ENCODE data around the gene KIF23. TPM values are rescaled to one million over a fixed set of nuclear protein-coding genes. Genes with fewer than 3 reads are reported as not detected.
A peak's percentile ranks its signal among the peaks of the same experiment; 100 is the strongest.
"Not testable (repeated sequence)": the region's sequence is repeated elsewhere in the genome, so short reads cannot be mapped to it uniquely, and the experiment has no call there.

The KIF23 gene
- polyA plus RNA-seq, 2 donors: 4.7 to 8.1 TPM

DNA sequence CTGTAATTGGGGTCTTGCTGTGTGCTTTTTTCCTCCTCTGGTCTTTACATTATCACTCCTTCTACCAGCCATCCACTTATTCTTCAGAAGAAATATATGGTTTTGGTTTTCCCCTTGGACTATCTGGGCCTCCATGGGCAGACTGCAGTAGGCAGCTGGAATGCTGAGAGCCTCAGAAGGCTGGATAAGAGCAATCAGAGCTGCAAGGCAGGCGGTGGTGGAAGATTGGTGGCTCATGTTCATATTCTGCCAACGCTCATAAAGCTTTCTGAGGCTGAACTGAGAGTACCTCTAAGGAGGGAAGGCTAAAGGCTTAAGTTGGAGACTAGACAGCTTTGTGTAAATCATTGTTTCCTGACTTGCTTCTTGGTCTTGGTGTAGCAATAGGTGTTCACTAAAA, 32.8 kb downstream of the KIF23 start:
- Histone ChIP-seq H3K4me1 (ENCODE audit: control insufficient read depth in 2 of 2, insufficient read depth in 2 of 2, low read length in 1 of 2) (peaks cover 0 to 2% of the 10 kb centered on the region in 2 donors), H3K27ac (ENCODE audit: low read depth in 2 of 2, low read length in 1 of 2) (no peak overlapping the region), H3K36me3 (ENCODE audit: control insufficient read depth in 2 of 2, insufficient read depth in 2 of 2, low read length in 1 of 2) (no peaks in the 10 kb centered on the region), H3K27me3 (ENCODE audit: control insufficient read depth in 1 of 2, insufficient read depth in 2 of 2, low read length in 2 of 2) (no peaks in the 10 kb centered on the region), H3K9me3 (ENCODE audit: control insufficient read depth in 2 of 2, insufficient read depth in 1 of 2, low read depth in 1 of 2, low read length in 1 of 2) (no peaks in the 10 kb centered on the region), H3K4me3 (ENCODE audit: low read depth in 1 of 2, low read length in 2 of 2) (no peak overlapping the region)
- 93 to 98% methylated on average over 2 of the region's 2 CpGs for WGBS, 2 donors

- WGBS, 2 donors: 95 to 96% methylated on average over 4 of the region's 4 CpGs
- H3K4me3 ChIP-seq (ENCODE audit: low read depth in 1 of 2, low read length in 2 of 2); H3K27ac ChIP-seq (ENCODE audit: low read depth in 2 of 2, low read length in 1 of 2); H3K4me1 ChIP-seq (ENCODE audit: control insufficient read depth in 2 of 2, insufficient read depth in 2 of 2, low read length in 1 of 2); H3K9me3 ChIP-seq (ENCODE audit: control insufficient read depth in 2 of 2, insufficient read depth in 1 of 2, low read depth in 1 of 2, low read length in 1 of 2); H3K36me3 ChIP-seq (ENCODE audit: control insufficient read depth in 2 of 2, insufficient read depth in 2 of 2, low read length in 1 of 2); H3K27me3 ChIP-seq (ENCODE audit: control insufficient read depth in 1 of 2, insufficient read depth in 2 of 2, low read length in 2 of 2): not testable (repeated sequence)
These were observed 36.1 kb downstream of the KIF23 start for GRCh38 chr15:69450221-69450620.

- no peak overlapping the region for H3K27ac ChIP-seq (ENCODE audit: low read depth in 2 of 2, low read length in 1 of 2)
- peaks cover 5 to 6% of the 10 kb centered on the region in 2 donors for H3K4me1 ChIP-seq (ENCODE audit: control insufficient read depth in 2 of 2, insufficient read depth in 2 of 2, low read length in 1 of 2)
- H3K27me3 ChIP-seq (ENCODE audit: control insufficient read depth in 1 of 2, insufficient read depth in 2 of 2, low read length in 2 of 2): no peaks in the 10 kb centered on the region
- 85 to 88% methylated on average over 12 of the region's 12 CpGs for WGBS, 2 donors
- H3K36me3 ChIP-seq (ENCODE audit: control insufficient read depth in 2 of 2, insufficient read depth in 2 of 2, low read length in 1 of 2): peaks cover 0 to 5% of the 10 kb centered on the region in 2 donors
- H3K4me3 ChIP-seq (ENCODE audit: low read depth in 1 of 2, low read length in 2 of 2): no peak overlapping the region
- no peaks in the 10 kb centered on the region for H3K9me3 ChIP-seq (ENCODE audit: control insufficient read depth in 2 of 2, insufficient read depth in 1 of 2, low read depth in 1 of 2, low read length in 1 of 2)
These were observed 37.0 kb downstream of the KIF23 start for GRCh38 chr15:69450968-69451695.

- Histone ChIP-seq H3K4me1 (ENCODE audit: control insufficient read depth in 2 of 2, insufficient read depth in 2 of 2, low read length in 1 of 2) (peaks cover 5 to 6% of the 10 kb centered on the region in 2 donors), H3K36me3 (ENCODE audit: control insufficient read depth in 2 of 2, insufficient read depth in 2 of 2, low read length in 1 of 2) (peaks cover 0 to 11% of the 10 kb centered on the region in 2 donors), H3K27me3 (ENCODE audit: control insufficient read depth in 1 of 2, insufficient read depth in 2 of 2, low read length in 2 of 2) (no peaks in the 10 kb centered on the region), H3K27ac (ENCODE audit: low read depth in 2 of 2, low read length in 1 of 2) (peak overlapping the region; percentile 91 to 95), H3K4me3 (ENCODE audit: low read depth in 1 of 2, low read length in 2 of 2) (peak overlapping the region; percentile 65 to 94), H3K9me3 (ENCODE audit: control insufficient read depth in 2 of 2, insufficient read depth in 1 of 2, low read depth in 1 of 2, low read length in 1 of 2) (no peaks in the 10 kb centered on the region)
- WGBS, 2 donors: 15 to 18% methylated on average over 32 of the region's 32 CpGs
These were observed 38.0 kb downstream of the KIF23 start for GRCh38 chr15:69451951-69452691.

- Histone ChIP-seq H3K4me1 (ENCODE audit: control insufficient read depth in 2 of 2, insufficient read depth in 2 of 2, low read length in 1 of 2) (peaks cover 5 to 6% of the 10 kb centered on the region in 2 donors), H3K27ac (ENCODE audit: low read depth in 2 of 2, low read length in 1 of 2) (peak within 1 kb of the TSS; percentile 91 to 95), H3K9me3 (ENCODE audit: control insufficient read depth in 2 of 2, insufficient read depth in 1 of 2, low read depth in 1 of 2, low read length in 1 of 2) (no peaks in the 10 kb centered on the region), H3K36me3 (ENCODE audit: control insufficient read depth in 2 of 2, insufficient read depth in 2 of 2, low read length in 1 of 2) (peaks cover 0 to 15% of the 10 kb centered on the region in 2 donors), H3K27me3 (ENCODE audit: control insufficient read depth in 1 of 2, insufficient read depth in 2 of 2, low read length in 2 of 2) (no peaks in the 10 kb centered on the region), H3K4me3 (ENCODE audit: low read depth in 1 of 2, low read length in 2 of 2) (peak within 1 kb of the TSS; percentile 65 to 94)
- WGBS, 2 donors: 0% methylated on average over 70 to 77 of the region's 77 CpGs
These were observed 38.8 kb downstream of the KIF23 start, which contains the start of gene RPLP1 for GRCh38 chr15:69452692-69453521. Gene RPLP1 (plus strand): TSS chr15:69452818. CDS start chr15:69452949, 131 bp downstream.

GRCh38 chr15:69454953-69455352, 40.8 kb downstream of the KIF23 start:
- H3K27ac ChIP-seq (ENCODE audit: low read depth in 2 of 2, low read length in 1 of 2): no peak overlapping the region
- 27 to 38% methylated on average over 5 of the region's 5 CpGs for WGBS, 2 donors
- H3K4me1 ChIP-seq (ENCODE audit: control insufficient read depth in 2 of 2, insufficient read depth in 2 of 2, low read length in 1 of 2): peaks cover 5 to 6% of the 10 kb centered on the region in 2 donors
- no peaks in the 10 kb centered on the region for H3K9me3 ChIP-seq (ENCODE audit: control insufficient read depth in 2 of 2, insufficient read depth in 1 of 2, low read depth in 1 of 2, low read length in 1 of 2)
- H3K4me3 ChIP-seq (ENCODE audit: low read depth in 1 of 2, low read length in 2 of 2): peak overlapping the region in 1 of 2 donors; percentile 65
- no peaks in the 10 kb centered on the region for H3K27me3 ChIP-seq (ENCODE audit: control insufficient read depth in 1 of 2, insufficient read depth in 2 of 2, low read length in 2 of 2)
- peaks cover 0 to 15% of the 10 kb centered on the region in 2 donors for H3K36me3 ChIP-seq (ENCODE audit: control insufficient read depth in 2 of 2, insufficient read depth in 2 of 2, low read length in 1 of 2)

DNA sequence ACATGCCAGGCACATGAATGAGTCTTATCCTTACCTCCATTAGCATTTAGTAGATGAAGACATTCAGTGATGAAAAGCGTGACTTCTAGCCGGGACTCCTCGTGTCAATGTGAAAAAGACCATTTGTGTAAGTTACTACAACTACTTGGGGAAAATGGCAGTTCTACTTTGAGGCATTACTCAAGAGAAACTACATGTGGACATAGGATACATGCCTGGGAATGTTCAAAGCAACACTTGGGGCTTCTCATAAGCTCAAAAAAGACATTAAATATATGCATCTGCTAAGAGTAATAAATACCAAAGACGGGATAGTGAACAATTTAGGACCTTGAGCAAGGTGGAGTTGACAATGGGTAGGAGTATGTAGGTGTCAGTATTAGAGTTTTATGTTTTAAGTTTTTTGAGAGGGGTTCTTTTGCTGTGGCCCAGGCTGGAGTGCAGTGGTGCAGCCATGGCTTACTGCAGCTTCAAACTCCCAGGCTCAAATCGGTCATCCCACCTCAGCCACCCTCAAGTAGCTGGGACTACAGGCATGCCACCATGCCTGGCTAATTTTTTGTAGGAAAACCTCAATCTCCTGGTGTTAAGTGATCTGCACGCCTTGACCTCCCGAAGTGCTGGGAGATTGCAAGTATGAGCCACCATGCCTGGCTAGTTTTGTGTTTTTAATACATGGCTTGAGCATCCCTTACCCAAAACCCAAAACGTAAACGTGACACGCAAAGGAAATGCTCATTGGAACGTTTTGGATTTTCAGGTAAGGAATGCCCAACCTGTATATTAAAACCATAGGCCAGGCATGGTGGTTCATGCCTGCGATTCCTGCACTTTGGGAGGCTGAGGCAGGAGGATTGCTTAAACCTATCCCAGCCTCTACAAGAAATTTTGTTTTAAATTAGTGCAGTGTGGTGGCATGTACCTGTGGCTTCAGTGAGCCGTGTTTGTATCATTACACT, 42.3 kb downstream of the KIF23 start:
- no peak overlapping the region for H3K27ac ChIP-seq (ENCODE audit: low read depth in 2 of 2, low read length in 1 of 2)
- 87 to 88% methylated on average over 13 of the region's 13 CpGs for WGBS, 2 donors
- peaks cover 0 to 15% of the 10 kb centered on the region in 2 donors for H3K36me3 ChIP-seq (ENCODE audit: control insufficient read depth in 2 of 2, insufficient read depth in 2 of 2, low read length in 1 of 2)
- H3K9me3 ChIP-seq (ENCODE audit: control insufficient read depth in 2 of 2, insufficient read depth in 1 of 2, low read depth in 1 of 2, low read length in 1 of 2): no peaks in the 10 kb centered on the region
- H3K4me1 ChIP-seq (ENCODE audit: control insufficient read depth in 2 of 2, insufficient read depth in 2 of 2, low read length in 1 of 2): peaks cover 5 to 6% of the 10 kb centered on the region in 2 donors
- no peaks in the 10 kb centered on the region for H3K27me3 ChIP-seq (ENCODE audit: control insufficient read depth in 1 of 2, insufficient read depth in 2 of 2, low read length in 2 of 2)
- no peak overlapping the region for H3K4me3 ChIP-seq (ENCODE audit: low read depth in 1 of 2, low read length in 2 of 2)

DNA sequence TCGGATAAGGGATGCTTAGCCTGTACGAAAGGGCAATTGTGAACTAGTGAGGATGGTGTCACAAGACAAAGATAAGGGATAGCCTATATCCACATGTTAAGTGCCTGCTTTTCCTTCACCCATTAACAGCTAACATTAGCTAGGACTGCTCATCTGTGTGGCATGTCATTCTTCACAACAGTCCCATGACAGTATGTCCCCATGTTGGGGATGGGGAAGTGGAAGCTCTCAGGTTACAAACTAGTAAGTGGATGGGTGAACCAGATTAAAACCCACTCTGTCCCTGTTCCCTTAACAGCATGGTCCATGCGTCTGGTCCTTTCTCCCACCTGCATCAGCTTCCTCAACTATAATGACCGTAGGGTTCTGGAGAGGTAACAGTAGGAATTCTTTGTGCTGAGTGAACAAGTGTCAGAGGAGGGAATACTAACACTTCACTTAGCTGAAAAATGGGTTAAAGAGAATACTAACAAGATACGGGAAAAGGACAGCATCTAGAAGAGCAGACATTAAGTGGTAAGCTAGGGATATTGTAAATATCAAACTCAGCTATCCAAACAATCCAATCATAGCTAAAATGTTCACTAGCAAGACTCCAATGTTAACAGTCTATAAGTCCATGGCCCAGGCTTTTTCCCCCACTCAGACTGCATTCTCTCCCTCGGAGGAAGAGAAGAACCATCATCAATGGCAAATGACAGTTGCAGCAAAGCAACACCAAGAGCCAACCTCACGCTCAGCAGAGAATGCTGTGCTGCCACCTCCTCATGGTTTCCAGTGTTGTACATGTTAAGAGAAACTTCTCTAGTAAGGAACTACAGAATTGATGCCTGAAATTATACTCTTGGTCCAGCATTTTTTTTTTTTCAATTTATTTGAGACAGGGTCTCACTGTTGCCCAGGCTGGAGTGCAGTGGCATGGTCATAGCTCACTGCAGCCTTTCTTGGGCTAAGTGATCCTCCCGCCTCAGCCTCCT, 43.4 kb downstream of the KIF23 start:
- peaks cover 0 to 15% of the 10 kb centered on the region in 2 donors for H3K36me3 ChIP-seq (ENCODE audit: control insufficient read depth in 2 of 2, insufficient read depth in 2 of 2, low read length in 1 of 2)
- no peak overlapping the region for H3K27ac ChIP-seq (ENCODE audit: low read depth in 2 of 2, low read length in 1 of 2)
- H3K9me3 ChIP-seq (ENCODE audit: control insufficient read depth in 2 of 2, insufficient read depth in 1 of 2, low read depth in 1 of 2, low read length in 1 of 2): no peaks in the 10 kb centered on the region
- peaks cover 6 to 8% of the 10 kb centered on the region in 2 donors for H3K4me1 ChIP-seq (ENCODE audit: control insufficient read depth in 2 of 2, insufficient read depth in 2 of 2, low read length in 1 of 2)
- H3K4me3 ChIP-seq (ENCODE audit: low read depth in 1 of 2, low read length in 2 of 2): no peak overlapping the region
- no peaks in the 10 kb centered on the region for H3K27me3 ChIP-seq (ENCODE audit: control insufficient read depth in 1 of 2, insufficient read depth in 2 of 2, low read length in 2 of 2)
- WGBS, 2 donors: 79% methylated on average over 8 of the region's 8 CpGs

Measured in esophagus (tissue), 2 donors.